ENCODE data around the gene HPSE2. TPM values are rescaled to one million over a fixed set of nuclear protein-coding genes. Genes with fewer than 3 reads are reported as not detected.

HPSE2 gene
- total RNA-seq, 1 experiment from 2014 or later: not detected

DNA sequence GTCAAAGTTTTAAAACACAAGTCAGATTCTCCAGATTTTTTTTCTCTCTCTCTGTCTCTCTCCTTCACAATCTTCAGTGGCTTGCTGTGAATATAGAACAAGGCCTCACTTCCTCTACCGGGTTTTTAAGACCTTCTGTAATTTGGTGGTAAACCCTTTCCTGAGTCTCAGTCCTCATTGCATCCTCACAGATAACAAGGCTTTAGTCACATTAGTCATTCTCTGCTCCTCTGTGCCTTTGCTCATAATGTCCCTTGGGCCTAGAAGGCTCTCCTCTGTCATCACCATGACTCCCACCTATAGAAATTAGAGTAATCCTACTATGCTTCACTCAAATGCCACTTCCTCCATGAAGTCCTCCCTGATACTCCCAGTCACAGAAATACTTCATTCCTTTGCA, 616.2 kb downstream of the HPSE2 start:
- Histone ChIP-seq H3K9me2 (ENCODE audit: insufficient read depth) (no peaks in the 10 kb centered on the region), H3K27ac (no peak overlapping the region), H3K9me3 (ENCODE audit: insufficient read depth, low read depth) (no peaks in the 10 kb centered on the region), H3K4me2 (no peak overlapping the region), H2AFZ (no peak overlapping the region), H3F3A (ENCODE audit: insufficient read depth, low read depth) (no peaks in the 10 kb centered on the region), H3K4me1 (replicated peaks; ENCODE audit: insufficient read depth) (no peaks in the 10 kb centered on the region), H3K4me3 (no peak overlapping the region), H4K20me1 (ENCODE audit: insufficient read depth) (no peaks in the 10 kb centered on the region), H3K79me2 (ENCODE audit: low read depth) (no peaks in the 10 kb centered on the region), H3K27me3 (ENCODE audit: insufficient read depth, low read depth) (0 out of 2 replicates have a peak, but pooled peaks cover 3% of the 10 kb centered on the region), H3K36me3 (ENCODE audit: low read depth) (no peaks in the 10 kb centered on the region)
- intact Hi-C loops (cut with micrococcal nuclease; ENCODE audit: unreplicated experiment): no loop called here
- DNase-seq: no peak
- TF ChIP-seq, protein P1, sequence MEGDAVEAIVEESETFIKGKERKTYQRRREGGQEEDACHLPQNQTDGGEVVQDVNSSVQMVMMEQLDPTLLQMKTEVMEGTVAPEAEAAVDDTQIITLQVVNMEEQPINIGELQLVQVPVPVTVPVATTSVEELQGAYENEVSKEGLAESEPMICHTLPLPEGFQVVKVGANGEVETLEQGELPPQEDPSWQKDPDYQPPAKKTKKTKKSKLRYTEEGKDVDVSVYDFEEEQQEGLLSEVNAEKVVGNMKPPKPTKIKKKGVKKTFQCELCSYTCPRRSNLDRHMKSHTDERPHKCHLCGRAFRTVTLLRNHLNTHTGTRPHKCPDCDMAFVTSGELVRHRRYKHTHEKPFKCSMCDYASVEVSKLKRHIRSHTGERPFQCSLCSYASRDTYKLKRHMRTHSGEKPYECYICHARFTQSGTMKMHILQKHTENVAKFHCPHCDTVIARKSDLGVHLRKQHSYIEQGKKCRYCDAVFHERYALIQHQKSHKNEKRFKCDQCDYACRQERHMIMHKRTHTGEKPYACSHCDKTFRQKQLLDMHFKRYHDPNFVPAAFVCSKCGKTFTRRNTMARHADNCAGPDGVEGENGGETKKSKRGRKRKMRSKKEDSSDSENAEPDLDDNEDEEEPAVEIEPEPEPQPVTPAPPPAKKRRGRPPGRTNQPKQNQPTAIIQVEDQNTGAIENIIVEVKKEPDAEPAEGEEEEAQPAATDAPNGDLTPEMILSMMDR (conservative IDR thresholded peaks at IDR 0.05): no peak
- TF ChIP-seq EZH2 (IDR thresholded peaks at IDR 0.05; ENCODE audit: low read depth): no peak
- POLR2A ChIA-PET (ENCODE audit: unreplicated experiment): no interaction called here
- BruUV-seq (replicated peaks): no TSS peak
- CTCF ChIA-PET: no interaction called here

DNA sequence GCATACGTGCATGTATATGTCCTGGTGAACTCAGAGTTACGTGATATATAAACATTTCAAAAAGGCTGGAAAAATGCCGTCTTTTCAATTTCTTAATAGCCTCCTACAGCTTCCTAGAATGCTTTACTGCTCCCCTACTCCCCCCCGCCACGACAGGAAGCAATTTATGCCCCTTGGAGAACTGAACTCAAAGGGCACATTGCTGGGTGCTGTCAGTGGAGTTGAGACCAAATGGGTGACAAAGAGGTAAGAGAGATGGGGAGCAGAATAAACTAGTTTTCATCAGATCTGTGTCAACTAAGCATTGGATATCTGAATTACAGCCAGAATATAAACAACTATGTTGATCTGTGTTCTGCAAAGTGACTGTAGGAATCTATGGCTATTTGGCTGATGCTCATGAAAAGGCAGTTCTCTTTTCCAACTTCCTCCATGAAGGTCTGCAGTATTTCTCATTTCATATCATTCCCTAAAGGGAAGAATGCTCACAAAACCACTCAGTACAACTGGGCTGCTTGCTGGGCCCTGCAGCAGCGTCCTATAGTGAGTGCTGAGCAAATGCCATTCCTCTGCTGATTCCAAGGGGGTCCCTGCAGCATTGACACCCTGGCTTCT, 617.6 kb downstream of the HPSE2 start:
- Histone ChIP-seq H3F3A (ENCODE audit: insufficient read depth, low read depth) (no peaks in the 10 kb centered on the region), H4K20me1 (ENCODE audit: insufficient read depth) (no peaks in the 10 kb centered on the region), H3K27me3 (ENCODE audit: insufficient read depth, low read depth) (0 out of 2 replicates have a peak, but pooled peaks cover 3% of the 10 kb centered on the region), H3K36me3 (ENCODE audit: low read depth) (no peaks in the 10 kb centered on the region), H3K79me2 (ENCODE audit: low read depth) (no peaks in the 10 kb centered on the region), H2AFZ (no peak overlapping the region), H3K4me3 (no peak overlapping the region), H3K4me2 (no peak overlapping the region), H3K9me2 (ENCODE audit: insufficient read depth) (no peaks in the 10 kb centered on the region), H3K27ac (no peak overlapping the region), H3K4me1 (replicated peaks; ENCODE audit: insufficient read depth) (no peaks in the 10 kb centered on the region), H3K9me3 (ENCODE audit: insufficient read depth, low read depth) (no peaks in the 10 kb centered on the region)
- DNase-seq: no peak
- no TSS peak for BruUV-seq (replicated peaks)
- ChIA-PET POLR2A (ENCODE audit: unreplicated experiment) (no interaction called here), CTCF (no interaction called here)
- TF ChIP-seq EZH2 (IDR thresholded peaks at IDR 0.05; ENCODE audit: low read depth): no peak
- TF ChIP-seq, protein P1 (conservative IDR thresholded peaks at IDR 0.05): no peak
- intact Hi-C loops (cut with micrococcal nuclease; ENCODE audit: unreplicated experiment): no loop called here

DNA sequence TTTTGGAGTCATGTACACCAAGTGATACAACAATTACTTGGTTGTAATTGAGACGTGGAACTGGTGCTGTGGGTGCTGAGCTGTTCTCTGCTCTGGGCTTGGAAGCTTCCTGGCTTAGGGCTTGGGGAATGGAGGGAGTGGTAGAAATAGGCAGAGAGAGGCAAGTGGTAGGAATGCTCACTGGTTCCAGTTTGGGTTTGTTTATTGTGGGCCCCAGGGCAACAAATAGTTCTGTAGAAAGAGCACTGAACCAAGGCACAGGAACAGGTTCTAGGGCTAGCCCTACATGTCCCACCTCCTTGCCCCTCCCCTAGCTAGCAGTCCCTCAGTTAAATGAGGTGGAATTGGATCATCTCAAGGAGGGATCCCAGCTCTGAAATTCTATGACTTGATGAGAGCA, 622.2 kb downstream of the HPSE2 start:
- no peak overlapping the region for H2AFZ ChIP-seq
- no peaks in the 10 kb centered on the region for H3K4me1 ChIP-seq (replicated peaks; ENCODE audit: insufficient read depth)
- BruUV-seq (replicated peaks): no TSS peak
- no peaks in the 10 kb centered on the region for H3F3A ChIP-seq (ENCODE audit: insufficient read depth, low read depth)
- TF ChIP-seq EZH2 (IDR thresholded peaks at IDR 0.05; ENCODE audit: low read depth): no peak
- TF ChIP-seq, protein P1 (conservative IDR thresholded peaks at IDR 0.05): no peak
- no peak overlapping the region for H3K4me3 ChIP-seq
- no peaks in the 10 kb centered on the region for H3K36me3 ChIP-seq (ENCODE audit: low read depth)
- H3K9me3 ChIP-seq (ENCODE audit: insufficient read depth, low read depth): no peaks in the 10 kb centered on the region
- H3K27me3 ChIP-seq (ENCODE audit: insufficient read depth, low read depth): peaks cover 9% of the 10 kb centered on the region; the same call in 1 of the 2 replicates
- H3K79me2 ChIP-seq (ENCODE audit: low read depth): no peaks in the 10 kb centered on the region
- POLR2A ChIA-PET (ENCODE audit: unreplicated experiment): no interaction called here
- H3K4me2 ChIP-seq: no peak overlapping the region
- no peaks in the 10 kb centered on the region for H3K9me2 ChIP-seq (ENCODE audit: insufficient read depth)
- no peaks in the 10 kb centered on the region for H4K20me1 ChIP-seq (ENCODE audit: insufficient read depth)
- intact Hi-C loops (cut with micrococcal nuclease; ENCODE audit: unreplicated experiment): no loop called here
- no peak overlapping the region for H3K27ac ChIP-seq
- DNase-seq: no peak
- CTCF ChIA-PET: no interaction called here

Data from PC-9 (cell line).